Panc1 (cell line): ENCODE results near the gene SLC22A23. TPM values are rescaled to one million over a fixed set of nuclear protein-coding genes. Genes with fewer than 3 reads are reported as not detected.
A peak's percentile ranks its signal among the peaks of the same experiment; 100 is the strongest.

Experiments
- ATAC-seq: fragments of 200-7000 bp; cut with Tn5 transposase; 2 replicates; pipeline ENCODE4 v1.9.1; 2020; ENCODE audit warnings: mild to moderate bottlenecking, moderate library complexity
- BruUV-seq: library from RNA; stranded (reverse); fragments of 400-500 nt; replicated peaks from 2 replicates; lab custom pipeline; 2021; lab: Mats Ljungman, UMichigan
- CTCF ChIA-PET: fragments of 300-600 bp; sonication (Branson Sonifier 250); formaldehyde crosslinking; loops from one replicate; lab custom pipeline; 2022; ENCODE audit warnings: antibody characterized with exemption; lab: Charles Lee
- POLR2A ChIA-PET: fragments of 300-600 bp; sonication (Branson Sonifier 250); formaldehyde crosslinking; loops from one replicate; lab custom pipeline; 2022; ENCODE audit warnings: antibody characterized with exemption; lab: Charles Lee
- DNase-seq: peaks from one replicate; pipeline ENCODE4 v3.0.0-alpha.2; 2010; ENCODE audit warnings: low read depth, low spot score
- H3K27ac ChIP-seq: 2 replicates; pipeline ENCODE4 v1.5.1; 2011; ENCODE audit warnings: mild to moderate bottlenecking, low read length, inconsistent platforms
- H3K27me3 ChIP-seq: fragments of 200-500 bp; sonication (Bioruptor generic); 2 replicates; pipeline ENCODE4 v1.6.0; 2014; ENCODE audit warnings: low read length, inconsistent platforms; ENCODE audit not compliant: control insufficient read depth, insufficient read depth
- H3K36me3 ChIP-seq: fragments of 200-500 bp; sonication (Bioruptor generic); 2 replicates; pipeline ENCODE4 v1.5.1; 2014; ENCODE audit warnings: inconsistent platforms, mild to moderate bottlenecking, low read length, moderate library complexity; ENCODE audit not compliant: control insufficient read depth, insufficient read depth
- H3K4me1 ChIP-seq: 2 replicates; pipeline ENCODE4 v1.5.1; 2011; ENCODE audit warnings: inconsistent platforms, mild to moderate bottlenecking, low read length, moderate library complexity; ENCODE audit not compliant: control insufficient read depth, insufficient read depth
- H3K4me3 ChIP-seq, 2 experiments: 2 replicates each; pipeline ENCODE4 v1.5.1; 2011 to 2012; ENCODE audit warnings: low read depth in 2 of 2, low read length in 2 of 2, mild to moderate bottlenecking in 2 of 2, inconsistent platforms in 1 of 2, moderate library complexity in 1 of 2
- H3K9me3 ChIP-seq: fragments of 200-500 bp; sonication (Bioruptor generic); 2 replicates; pipeline ENCODE4 v1.5.1; 2014; ENCODE audit warnings: low read depth, mild to moderate bottlenecking, inconsistent platforms, low read length, moderate library complexity; ENCODE audit not compliant: control insufficient read depth, insufficient read depth
- POLR2AphosphoS5 ChIP-seq: IDR thresholded peaks from 2 replicates; pipeline ENCODE4 v1.6.1; 2012; ENCODE audit warnings: mild to moderate bottlenecking, low read depth, low read length, moderate library complexity
- REST ChIP-seq, 2 experiments: IDR thresholded peaks; 2 replicates each; pipeline ENCODE4 v1.6.1; 2011 to 2012; ENCODE audit warnings: low read depth in 2 of 2, control low read depth in 1 of 2, low read length in 1 of 2, mild to moderate bottlenecking in 1 of 2, moderate library complexity in 1 of 2; ENCODE audit not compliant: insufficient read depth in 1 of 2
- SIN3A ChIP-seq: IDR thresholded peaks from 2 replicates; pipeline ENCODE4 v1.6.1; 2012; ENCODE audit warnings: low read depth, mild to moderate bottlenecking, low read length, moderate library complexity, borderline replicate concordance; ENCODE audit not compliant: insufficient read depth
- TCF7L2 ChIP-seq: IDR thresholded peaks from 2 replicates; pipeline ENCODE4 v1.6.1; 2011; ENCODE audit warnings: mild to moderate bottlenecking, low read depth, low read length, inconsistent platforms
- in situ Hi-C: cut with HindIII; loops from 2 replicates; pipeline ENCODE4 v1.10.0; 2016; ENCODE audit warnings: low sequenced_read_pairs, low pct_unique_long_range_greater_than_20kb
- intact Hi-C: fragments of 100-400 bp; cut with micrococcal nuclease; formaldehyde crosslinking; loops from one replicate; pipeline ENCODE4 v1.10.0; 2022; ENCODE audit not compliant: unreplicated experiment
- total RNA-seq: library from RNA; stranded (reverse); gene quantifications from one replicate; pipeline ENCODE4 v1.2.1, GENCODE V29; 2021; ENCODE audit not compliant: unreplicated experiment
- TF ChIP-seq, protein P1 (sequence below): fragments of 450-650 bp; IDR thresholded peaks from 2 replicates; pipeline ENCODE4 v1.5.1; 2017; ENCODE audit warnings: mild to moderate bottlenecking

The SLC22A23 gene
- total RNA-seq, 1 experiment from 2014 or later, result 4.5 TPM

- ATAC-seq, result no peak
- H3K27ac ChIP-seq, result no peak overlapping the region
- CTCF ChIA-PET, result no interaction called here
Observed at GRCh38 chr6:3439961-3440360, 16.9 kb downstream of the SLC22A23 start.

GRCh38 chr6:3438190-3439167, 18.4 kb downstream of the SLC22A23 start:
- no peaks in the 10 kb centered on the region for H3K27me3 ChIP-seq
- no peak overlapping the region for H3K4me3 ChIP-seq
- BruUV-seq, result no TSS peak
- peaks cover 6% of the 10 kb centered on the region for H3K4me1 ChIP-seq
- intact Hi-C loops, result no loop called here
- ATAC-seq (peak; percentile 77), DNase-seq (no peak)
- TF ChIP-seq, protein P1, sequence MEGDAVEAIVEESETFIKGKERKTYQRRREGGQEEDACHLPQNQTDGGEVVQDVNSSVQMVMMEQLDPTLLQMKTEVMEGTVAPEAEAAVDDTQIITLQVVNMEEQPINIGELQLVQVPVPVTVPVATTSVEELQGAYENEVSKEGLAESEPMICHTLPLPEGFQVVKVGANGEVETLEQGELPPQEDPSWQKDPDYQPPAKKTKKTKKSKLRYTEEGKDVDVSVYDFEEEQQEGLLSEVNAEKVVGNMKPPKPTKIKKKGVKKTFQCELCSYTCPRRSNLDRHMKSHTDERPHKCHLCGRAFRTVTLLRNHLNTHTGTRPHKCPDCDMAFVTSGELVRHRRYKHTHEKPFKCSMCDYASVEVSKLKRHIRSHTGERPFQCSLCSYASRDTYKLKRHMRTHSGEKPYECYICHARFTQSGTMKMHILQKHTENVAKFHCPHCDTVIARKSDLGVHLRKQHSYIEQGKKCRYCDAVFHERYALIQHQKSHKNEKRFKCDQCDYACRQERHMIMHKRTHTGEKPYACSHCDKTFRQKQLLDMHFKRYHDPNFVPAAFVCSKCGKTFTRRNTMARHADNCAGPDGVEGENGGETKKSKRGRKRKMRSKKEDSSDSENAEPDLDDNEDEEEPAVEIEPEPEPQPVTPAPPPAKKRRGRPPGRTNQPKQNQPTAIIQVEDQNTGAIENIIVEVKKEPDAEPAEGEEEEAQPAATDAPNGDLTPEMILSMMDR, result no peak
- TF ChIP-seq REST (IDR thresholded peaks at IDR 0.05; ENCODE audit: insufficient read depth in 1 of 2, low read depth in 2 of 2, low read length in 1 of 2) (no peak), TCF7L2 (no peak), SIN3A (no peak), POLR2AphosphoS5 (no peak)
- no peak overlapping the region for H3K27ac ChIP-seq
- POLR2A ChIA-PET, result no interaction called here
- CTCF ChIA-PET, result interaction anchor here (0.7 kb wide), 1 partner anchor 388 kb away, joined by 12 read pairs; no protein-coding TSS in a partner anchor
- H3K36me3 ChIP-seq, result no peaks in the 10 kb centered on the region
- in situ Hi-C loops, result no loop called here
- no peaks in the 10 kb centered on the region for H3K9me3 ChIP-seq

More at GRCh38 chr6:3439961-3440360, 16.9 kb downstream of the SLC22A23 start:
- Histone ChIP-seq H3K9me3 (no peaks in the 10 kb centered on the region), H3K4me3 (no peak overlapping the region), H3K27me3 (no peaks in the 10 kb centered on the region), H3K36me3 (no peaks in the 10 kb centered on the region), H3K4me1 (peaks cover 6% of the 10 kb centered on the region)
- in situ Hi-C loops, result no loop called here
- DNase-seq, result no peak
- no TSS peak for BruUV-seq
- TF ChIP-seq, protein P1, result no peak
- no peak for TF ChIP-seq SIN3A
- no peak for TF ChIP-seq POLR2AphosphoS5
- TF ChIP-seq TCF7L2, result no peak
- no peak for TF ChIP-seq REST (IDR thresholded peaks at IDR 0.05; ENCODE audit: insufficient read depth in 1 of 2, low read depth in 2 of 2, low read length in 1 of 2)
- intact Hi-C loops, result no loop called here
- POLR2A ChIA-PET, result no interaction called here
